ENCODE results near the gene G3BP2. TPM values are rescaled to one million over a fixed set of nuclear protein-coding genes. Genes with fewer than 3 reads are reported as not detected.
A peak's percentile ranks its signal among the peaks of the same experiment; 100 is the strongest.

G3BP2 gene
- total RNA-seq, 1 donor from 2014 or later, result 175 TPM

GRCh38 chr4:75714704-75715103, 41.5 kb upstream of the G3BP2 start:
- no peaks in the 10 kb centered on the region for H3K27me3 Mint-ChIP-seq (ENCODE audit: low read depth)
- no peak overlapping the region for H3K27ac Mint-ChIP-seq
- TF ChIP-seq CTCF (IDR thresholded peaks at IDR 0.05; ENCODE audit: unreplicated experiment), result no peak
- peaks cover 13% of the 10 kb centered on the region for H3K36me3 Mint-ChIP-seq
- no peaks in the 10 kb centered on the region for H3K9me3 Mint-ChIP-seq
- peaks cover 5% of the 10 kb centered on the region for H3K4me1 Mint-ChIP-seq
- no peak overlapping the region for H3K4me3 Mint-ChIP-seq
- no peak for DNase-seq (ENCODE audit: low spot score in 2 of 2, unreplicated experiment in 2 of 2)

- H3K27ac Mint-ChIP-seq, result no peak overlapping the region
Observed at GRCh38 chr4:75714011-75714410, 40.8 kb upstream of the G3BP2 start.

GRCh38 chr4:75710246-75710645, 37.0 kb upstream of the G3BP2 start:
- DNase-seq (ENCODE audit: low spot score in 2 of 2, unreplicated experiment in 2 of 2), result no peak
- H3K36me3 Mint-ChIP-seq, result no peaks in the 10 kb centered on the region
- no peaks in the 10 kb centered on the region for H3K27me3 Mint-ChIP-seq (ENCODE audit: low read depth)
- H3K27ac Mint-ChIP-seq, result no peak overlapping the region
- TF ChIP-seq CTCF (IDR thresholded peaks at IDR 0.05; ENCODE audit: unreplicated experiment), result no peak
- no peaks in the 10 kb centered on the region for H3K9me3 Mint-ChIP-seq
- peaks cover 6% of the 10 kb centered on the region for H3K4me1 Mint-ChIP-seq
- H3K4me3 Mint-ChIP-seq, result no peak overlapping the region

More at GRCh38 chr4:75714011-75714410, 40.8 kb upstream of the G3BP2 start:
- no peak for DNase-seq (ENCODE audit: low spot score in 2 of 2, unreplicated experiment in 2 of 2)
- peaks cover 5% of the 10 kb centered on the region for H3K4me1 Mint-ChIP-seq
- no peaks in the 10 kb centered on the region for H3K9me3 Mint-ChIP-seq
- H3K4me3 Mint-ChIP-seq, result no peak overlapping the region
- H3K27me3 Mint-ChIP-seq (ENCODE audit: low read depth), result no peaks in the 10 kb centered on the region
- TF ChIP-seq CTCF (IDR thresholded peaks at IDR 0.05; ENCODE audit: unreplicated experiment), result no peak
- peaks cover 11% of the 10 kb centered on the region for H3K36me3 Mint-ChIP-seq

- no peak for TF ChIP-seq CTCF (IDR thresholded peaks at IDR 0.05; ENCODE audit: unreplicated experiment)
- DNase-seq (ENCODE audit: low spot score in 2 of 2, unreplicated experiment in 2 of 2), result no peak
- H3K27ac Mint-ChIP-seq, result no peak overlapping the region
- no peaks in the 10 kb centered on the region for H3K27me3 Mint-ChIP-seq (ENCODE audit: low read depth)
- no peaks in the 10 kb centered on the region for H3K9me3 Mint-ChIP-seq
- no peaks in the 10 kb centered on the region for H3K36me3 Mint-ChIP-seq
- H3K4me3 Mint-ChIP-seq, result no peak overlapping the region
- H3K4me1 Mint-ChIP-seq, result peaks cover 4% of the 10 kb centered on the region
Observed at GRCh38 chr4:75708218-75708691, 35.0 kb upstream of the G3BP2 start.

GRCh38 chr4:75705198-75705977, 32.2 kb upstream of the G3BP2 start:
- Mint-ChIP-seq H3K9me3 (no peaks in the 10 kb centered on the region), H3K4me3 (no peak overlapping the region), H3K4me1 (peaks cover 4% of the 10 kb centered on the region), H3K27ac (peak overlapping the region; percentile 77), H3K27me3 (ENCODE audit: low read depth) (no peaks in the 10 kb centered on the region), H3K36me3 (no peaks in the 10 kb centered on the region)
- TF ChIP-seq CTCF (IDR thresholded peaks at IDR 0.05; ENCODE audit: unreplicated experiment), result no peak
- no peak for DNase-seq (ENCODE audit: low spot score in 2 of 2, unreplicated experiment in 2 of 2)

Data from mesothelial cell of epicardium (in vitro differentiated cells).